Panc1 (cell line): ENCODE data around the gene SRRT. TPM values are rescaled to one million over a fixed set of nuclear protein-coding genes. Genes with fewer than 3 reads are reported as not detected.

ENCODE experiments used
- ATAC-seq: fragments of 200-7000 bp; cut with Tn5 transposase; 2 replicates; pipeline ENCODE4 v1.9.1; 2020; ENCODE audit warnings: mild to moderate bottlenecking, moderate library complexity
- BruUV-seq: library from RNA; stranded (reverse); fragments of 400-500 nt; replicated peaks from 2 replicates; lab custom pipeline; 2021; lab: Mats Ljungman, UMichigan
- CTCF ChIA-PET: fragments of 300-600 bp; sonication (Branson Sonifier 250); formaldehyde crosslinking; loops from one replicate; lab custom pipeline; 2022; ENCODE audit warnings: antibody characterized with exemption; lab: Charles Lee
- POLR2A ChIA-PET: fragments of 300-600 bp; sonication (Branson Sonifier 250); formaldehyde crosslinking; loops from one replicate; lab custom pipeline; 2022; ENCODE audit warnings: antibody characterized with exemption; lab: Charles Lee
- DNase-seq: peaks from one replicate; pipeline ENCODE4 v3.0.0-alpha.2; 2010; ENCODE audit warnings: low read depth, low spot score
- H3K27ac ChIP-seq: 2 replicates; pipeline ENCODE4 v1.5.1; 2011; ENCODE audit warnings: mild to moderate bottlenecking, low read length, inconsistent platforms
- H3K27me3 ChIP-seq: fragments of 200-500 bp; sonication (Bioruptor generic); 2 replicates; pipeline ENCODE4 v1.6.0; 2014; ENCODE audit warnings: low read length, inconsistent platforms; ENCODE audit not compliant: control insufficient read depth, insufficient read depth
- H3K36me3 ChIP-seq: fragments of 200-500 bp; sonication (Bioruptor generic); 2 replicates; pipeline ENCODE4 v1.5.1; 2014; ENCODE audit warnings: inconsistent platforms, mild to moderate bottlenecking, low read length, moderate library complexity; ENCODE audit not compliant: control insufficient read depth, insufficient read depth
- H3K4me1 ChIP-seq: 2 replicates; pipeline ENCODE4 v1.5.1; 2011; ENCODE audit warnings: inconsistent platforms, mild to moderate bottlenecking, low read length, moderate library complexity; ENCODE audit not compliant: control insufficient read depth, insufficient read depth
- H3K4me3 ChIP-seq, 2 experiments: 2 replicates each; pipeline ENCODE4 v1.5.1; 2011 to 2012; ENCODE audit warnings: low read depth in 2 of 2, low read length in 2 of 2, mild to moderate bottlenecking in 2 of 2, inconsistent platforms in 1 of 2, moderate library complexity in 1 of 2
- H3K9me3 ChIP-seq: fragments of 200-500 bp; sonication (Bioruptor generic); 2 replicates; pipeline ENCODE4 v1.5.1; 2014; ENCODE audit warnings: low read depth, mild to moderate bottlenecking, inconsistent platforms, low read length, moderate library complexity; ENCODE audit not compliant: control insufficient read depth, insufficient read depth
- CTCF ChIP-seq: fragments of 450-650 bp; IDR thresholded peaks from 2 replicates; pipeline ENCODE4 v1.5.1; 2017; ENCODE audit warnings: mild to moderate bottlenecking
- POLR2AphosphoS5 ChIP-seq: IDR thresholded peaks from 2 replicates; pipeline ENCODE4 v1.6.1; 2012; ENCODE audit warnings: mild to moderate bottlenecking, low read depth, low read length, moderate library complexity
- REST ChIP-seq, 2 experiments: IDR thresholded peaks; 2 replicates each; pipeline ENCODE4 v1.6.1; 2011 to 2012; ENCODE audit warnings: low read depth in 2 of 2, control low read depth in 1 of 2, low read length in 1 of 2, mild to moderate bottlenecking in 1 of 2, moderate library complexity in 1 of 2; ENCODE audit not compliant: insufficient read depth in 1 of 2
- SIN3A ChIP-seq: IDR thresholded peaks from 2 replicates; pipeline ENCODE4 v1.6.1; 2012; ENCODE audit warnings: low read depth, mild to moderate bottlenecking, low read length, moderate library complexity, borderline replicate concordance; ENCODE audit not compliant: insufficient read depth
- TCF7L2 ChIP-seq: IDR thresholded peaks from 2 replicates; pipeline ENCODE4 v1.6.1; 2011; ENCODE audit warnings: mild to moderate bottlenecking, low read depth, low read length, inconsistent platforms
- in situ Hi-C: cut with HindIII; loops from 2 replicates; pipeline ENCODE4 v1.10.0; 2016; ENCODE audit warnings: low sequenced_read_pairs, low pct_unique_long_range_greater_than_20kb
- intact Hi-C: fragments of 100-400 bp; cut with micrococcal nuclease; formaldehyde crosslinking; loops from one replicate; pipeline ENCODE4 v1.10.0; 2022; ENCODE audit not compliant: unreplicated experiment
- total RNA-seq: library from RNA; stranded (reverse); gene quantifications from one replicate; pipeline ENCODE4 v1.2.1, GENCODE V29; 2021; ENCODE audit not compliant: unreplicated experiment

The SRRT gene
- total RNA-seq, 1 experiment from 2014 or later = 248 TPM

DNA sequence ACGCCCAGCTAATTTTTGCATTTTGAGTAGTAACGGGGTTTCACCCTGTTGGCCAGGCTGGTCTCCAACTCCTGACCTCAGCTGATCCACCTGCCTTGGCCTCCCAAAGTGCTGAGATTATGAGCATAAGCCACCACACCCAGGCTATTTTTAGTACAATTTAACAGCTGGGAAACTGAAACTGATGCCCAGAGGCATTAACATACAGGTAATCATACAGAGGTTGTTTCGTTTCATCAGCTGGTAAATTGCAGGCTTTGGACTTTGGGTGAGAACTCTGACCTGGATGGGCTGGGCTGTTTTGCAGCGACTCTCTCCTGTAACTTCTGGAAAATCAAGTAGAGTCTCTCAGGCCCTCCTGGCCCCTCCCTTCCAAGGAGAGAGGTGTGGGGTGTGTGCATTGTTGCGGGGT is 27.0 kb downstream of the SRRT start:
- no peak overlapping the region for H3K4me3 ChIP-seq
- CTCF ChIA-PET = no interaction called here
- no peaks in the 10 kb centered on the region for H3K4me1 ChIP-seq
- intact Hi-C loops (no loop called here), in situ Hi-C loops (no loop called here)
- H3K27ac ChIP-seq = no peak overlapping the region
- ATAC-seq (no peak), DNase-seq (no peak)
- H3K9me3 ChIP-seq = no peaks in the 10 kb centered on the region
- no peak for TF ChIP-seq TCF7L2
- no peak for TF ChIP-seq REST (IDR thresholded peaks at IDR 0.05; ENCODE audit: insufficient read depth in 1 of 2, low read depth in 2 of 2, low read length in 1 of 2)
- no peak for TF ChIP-seq POLR2AphosphoS5
- TF ChIP-seq CTCF = no peak
- TF ChIP-seq SIN3A = no peak
- H3K36me3 ChIP-seq = no peaks in the 10 kb centered on the region
- H3K27me3 ChIP-seq = no peaks in the 10 kb centered on the region
- no TSS peak for BruUV-seq
- POLR2A ChIA-PET = no interaction called here

GRCh38 chr7:100902638-100903037 is 27.7 kb downstream of the SRRT start:
- Histone ChIP-seq H3K27ac (no peak overlapping the region), H3K4me1 (no peaks in the 10 kb centered on the region), H3K4me3 (no peak overlapping the region), H3K36me3 (no peaks in the 10 kb centered on the region), H3K27me3 (no peaks in the 10 kb centered on the region), H3K9me3 (no peaks in the 10 kb centered on the region)
- intact Hi-C loops (no loop called here), in situ Hi-C loops (no loop called here)
- no peak for ATAC-seq
- TF ChIP-seq REST (IDR thresholded peaks at IDR 0.05; ENCODE audit: insufficient read depth in 1 of 2, low read depth in 2 of 2, low read length in 1 of 2) = no peak
- no peak for TF ChIP-seq TCF7L2
- no peak for TF ChIP-seq SIN3A
- TF ChIP-seq CTCF = no peak
- no peak for TF ChIP-seq POLR2AphosphoS5
- DNase-seq = no peak
- POLR2A ChIA-PET = interaction anchor here (0.7 kb wide), 1 partner anchor 15 kb away, joined by 6 read pairs; no protein-coding TSS in a partner anchor
- CTCF ChIA-PET = interaction anchor here (0.7 kb wide), 1 partner anchor 63 kb away, joined by 3 read pairs; no protein-coding TSS in a partner anchor
- BruUV-seq = no TSS peak
